Esophagus muscularis mucosa (tissue), 3 donors: ENCODE data around the gene MYADML2.

Experiments
- POLR2A ChIP-seq: fragments of 450-650 bp; IDR thresholded peaks from one replicate; pipeline ENCODE4 v1.6.1; 2017; ENCODE audit warnings: antibody characterized with exemption, moderate library complexity, mild to moderate bottlenecking, low read depth
- POLR2AphosphoS5 ChIP-seq, 2 donors: sonication (generic); formaldehyde crosslinking; IDR thresholded peaks; one replicate each; pipeline ENCODE4 v1.6.1; 2017; ENCODE audit warnings: antibody characterized with exemption in 2 of 2
- TF ChIP-seq, protein P1 (sequence below), 3 experiments: fragments of 200-600 bp in 2 of 3; fragments of 450-650 bp in 1 of 3; sonication (generic) in 2 of 3; IDR thresholded peaks; one replicate each; pipeline ENCODE4 v1.5.1; 2017 to 2019; ENCODE audit warnings: antibody characterized with exemption in 3 of 3, mild to moderate bottlenecking in 2 of 3, moderate library complexity in 1 of 3

DNA sequence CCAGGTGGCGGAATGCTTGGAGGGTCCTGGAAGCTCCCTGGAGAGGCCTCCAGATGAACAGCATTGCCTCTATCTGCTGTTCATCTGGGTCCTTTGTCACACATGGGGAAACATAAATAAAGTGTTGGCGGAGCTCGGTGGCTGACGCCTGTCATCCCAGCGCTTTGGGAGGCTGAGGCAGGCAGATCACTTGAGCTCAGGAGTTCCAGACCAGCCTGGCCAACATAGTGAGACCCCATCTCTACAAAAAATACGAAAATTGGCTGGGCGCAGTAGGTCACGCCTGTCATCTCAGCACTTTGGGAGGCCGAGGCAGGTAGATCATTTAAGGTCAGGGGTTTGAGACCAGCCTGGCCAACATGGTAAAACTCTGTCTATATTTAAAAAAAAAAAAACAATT is 2.2 kb downstream of the MYADML2 start:
- TF ChIP-seq POLR2A (no peak), POLR2AphosphoS5 (IDR thresholded peaks at IDR 0.05) (no peak)
- TF ChIP-seq, protein P1, sequence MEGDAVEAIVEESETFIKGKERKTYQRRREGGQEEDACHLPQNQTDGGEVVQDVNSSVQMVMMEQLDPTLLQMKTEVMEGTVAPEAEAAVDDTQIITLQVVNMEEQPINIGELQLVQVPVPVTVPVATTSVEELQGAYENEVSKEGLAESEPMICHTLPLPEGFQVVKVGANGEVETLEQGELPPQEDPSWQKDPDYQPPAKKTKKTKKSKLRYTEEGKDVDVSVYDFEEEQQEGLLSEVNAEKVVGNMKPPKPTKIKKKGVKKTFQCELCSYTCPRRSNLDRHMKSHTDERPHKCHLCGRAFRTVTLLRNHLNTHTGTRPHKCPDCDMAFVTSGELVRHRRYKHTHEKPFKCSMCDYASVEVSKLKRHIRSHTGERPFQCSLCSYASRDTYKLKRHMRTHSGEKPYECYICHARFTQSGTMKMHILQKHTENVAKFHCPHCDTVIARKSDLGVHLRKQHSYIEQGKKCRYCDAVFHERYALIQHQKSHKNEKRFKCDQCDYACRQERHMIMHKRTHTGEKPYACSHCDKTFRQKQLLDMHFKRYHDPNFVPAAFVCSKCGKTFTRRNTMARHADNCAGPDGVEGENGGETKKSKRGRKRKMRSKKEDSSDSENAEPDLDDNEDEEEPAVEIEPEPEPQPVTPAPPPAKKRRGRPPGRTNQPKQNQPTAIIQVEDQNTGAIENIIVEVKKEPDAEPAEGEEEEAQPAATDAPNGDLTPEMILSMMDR (IDR thresholded peaks at IDR 0.05), result no peak
